22Rv1 (cell line): ENCODE data around the gene C2orf76.

Experiments used
- CTCF ChIP-seq: fragments of 450-650 bp; IDR thresholded peaks from 2 replicates; pipeline ENCODE4 v1.5.1; 2017; ENCODE audit warnings: mild to moderate bottlenecking
- ZFX ChIP-seq: fragments of 450-650 bp; IDR thresholded peaks from 2 replicates; pipeline ENCODE4 v1.6.1; 2017; ENCODE audit warnings: antibody characterized with exemption, borderline replicate concordance

- TF ChIP-seq CTCF (no peak), ZFX (no peak)
These were observed 72.0 kb downstream of the C2orf76 start for GRCh38 chr2:119294671-119295070.
